PC-9 (cell line): ENCODE results near the gene HES1. TPM values are rescaled to one million over a fixed set of nuclear protein-coding genes. Genes with fewer than 3 reads are reported as not detected.

Source experiments
- BruUV-seq: library from RNA; stranded (reverse); fragments of 400-500 nt; replicated peaks from 2 replicates; lab custom pipeline; 2021; lab: Mats Ljungman, UMichigan
- CTCF ChIA-PET: fragments of 300-600 bp; sonication (Branson Sonifier 250); formaldehyde crosslinking; loops from one replicate; lab custom pipeline; 2022; ENCODE audit warnings: antibody characterized with exemption; lab: Charles Lee
- POLR2A ChIA-PET: fragments of 300-600 bp; sonication (Branson Sonifier 250); formaldehyde crosslinking; loops from one replicate; lab custom pipeline; 2022; ENCODE audit warnings: antibody characterized with exemption; ENCODE audit not compliant: unreplicated experiment; lab: Charles Lee
- DNase-seq, 2 experiments: peaks; one replicate each; pipeline versions ENCODE4 v3.0.0 to v3.0.0-alpha.2; 2015 to 2022; ENCODE audit warnings: mixed read lengths in 1 of 2
- H2AFZ ChIP-seq: fragments of 200-600 bp; sonication (generic); 2 replicates; pipeline ENCODE4 v1.8.1; 2017; ENCODE audit warnings: antibody characterized with exemption
- H3F3A ChIP-seq: fragments of 200-600 bp; sonication (generic); 2 replicates; pipeline ENCODE4 v1.8.1; 2017; ENCODE audit warnings: antibody characterized with exemption, mild to moderate bottlenecking, low read depth; ENCODE audit not compliant: insufficient read depth
- H3K27ac ChIP-seq: fragments of 200-600 bp; sonication (generic); 2 replicates; pipeline ENCODE4 v1.6.1; 2016; ENCODE audit warnings: mixed run types
- H3K27me3 ChIP-seq: fragments of 200-600 bp; sonication (generic); 2 replicates; pipeline ENCODE4 v1.6.1; 2016; ENCODE audit warnings: low read depth, mixed run types; ENCODE audit not compliant: insufficient read depth
- H3K36me3 ChIP-seq: fragments of 200-600 bp; sonication (generic); 2 replicates; pipeline ENCODE4 v1.6.1; 2016; ENCODE audit warnings: low read depth, mixed run types
- H3K4me1 ChIP-seq: fragments of 200-600 bp; sonication (generic); replicated peaks from 2 replicates; pipeline ENCODE4 v1.6.1; 2016; ENCODE audit warnings: mixed run types; ENCODE audit not compliant: insufficient read depth
- H3K4me2 ChIP-seq: fragments of 200-600 bp; sonication (generic); 2 replicates; pipeline ENCODE4 v1.6.1; 2017; ENCODE audit warnings: mixed run types
- H3K4me3 ChIP-seq: fragments of 200-600 bp; sonication (generic); 2 replicates; pipeline ENCODE4 v1.6.1; 2016; ENCODE audit warnings: mixed run types
- H3K79me2 ChIP-seq: fragments of 200-600 bp; sonication (generic); 2 replicates; pipeline ENCODE4 v1.6.1; 2017; ENCODE audit warnings: low read depth, mixed run types
- H3K9me2 ChIP-seq: fragments of 200-600 bp; sonication (generic); 2 replicates; pipeline ENCODE4 v1.8.1; 2017; ENCODE audit warnings: mild to moderate bottlenecking; ENCODE audit not compliant: insufficient read depth
- H3K9me3 ChIP-seq: fragments of 200-600 bp; sonication (generic); 2 replicates; pipeline ENCODE4 v1.8.1; 2016; ENCODE audit warnings: low read depth; ENCODE audit not compliant: insufficient read depth
- H4K20me1 ChIP-seq: fragments of 200-600 bp; sonication (generic); 2 replicates; pipeline ENCODE4 v1.8.1; 2017; ENCODE audit not compliant: insufficient read depth
- EZH2 ChIP-seq: fragments of 200-600 bp; sonication (generic); IDR thresholded peaks from 2 replicates; pipeline ENCODE4 v1.8.0; 2017; ENCODE audit warnings: antibody characterized with exemption, low read depth
- intact Hi-C: fragments of 100-400 bp; cut with micrococcal nuclease; formaldehyde crosslinking; loops from one replicate; pipeline ENCODE4 v1.10.0; 2022; ENCODE audit not compliant: unreplicated experiment
- total RNA-seq: library from RNA; stranded (reverse); gene quantifications from 2 replicates; pipeline ENCODE4 v1.2.3, GENCODE V29; 2021
- TF ChIP-seq, protein P1 (sequence below): fragments of 200-600 bp; sonication (generic); conservative IDR thresholded peaks from 2 replicates; pipeline ENCODE4 v1.6.1; 2017; ENCODE audit warnings: mixed run types, antibody characterized with exemption, mild to moderate bottlenecking, moderate library complexity

HES1 gene
- total RNA-seq, 1 experiment from 2014 or later = 66.5 TPM

DNA sequence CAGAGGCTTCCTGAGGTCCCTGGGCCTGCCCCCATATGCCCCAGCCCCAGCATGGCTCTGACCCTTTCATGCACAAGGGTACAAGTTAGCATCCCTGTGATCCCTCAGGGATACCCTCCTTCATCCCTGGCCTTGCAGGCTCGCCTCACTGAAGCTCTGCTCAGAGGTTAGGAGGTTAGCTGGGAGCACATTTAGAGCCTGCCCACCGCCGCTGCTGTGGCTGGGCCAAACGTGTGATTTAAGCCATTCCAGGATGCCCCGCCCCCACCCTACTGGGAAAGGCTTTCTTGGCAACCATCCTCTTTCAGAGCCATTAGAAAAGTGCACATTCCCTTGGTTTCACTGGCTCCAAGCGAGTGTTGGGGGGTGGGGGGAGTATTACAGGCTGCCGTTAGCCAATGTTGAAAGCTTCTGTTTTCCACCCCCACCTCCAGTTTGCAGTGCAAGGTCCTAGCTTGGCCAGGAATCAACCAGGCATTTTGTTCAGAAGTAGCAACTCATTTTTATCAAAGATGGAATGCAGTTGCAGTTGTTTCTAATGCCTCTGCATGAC is 6.3 kb upstream of the HES1 start:
- no peaks in the 10 kb centered on the region for H3K9me3 ChIP-seq
- H4K20me1 ChIP-seq = no peaks in the 10 kb centered on the region
- H3K4me1 ChIP-seq = peaks cover 52% of the 10 kb centered on the region
- no peaks in the 10 kb centered on the region for H3K27me3 ChIP-seq
- DNase-seq = no peak
- no peaks in the 10 kb centered on the region for H3K9me2 ChIP-seq
- intact Hi-C loops = loop anchor here (5.0 kb wide), 2 partner anchors 202 to 537 kb away; partner anchors contain the start of gene OPA1
- BruUV-seq = no TSS peak
- peaks cover 7% of the 10 kb centered on the region; the same call in 1 of the 2 replicates for H3K79me2 ChIP-seq
- POLR2A ChIA-PET = no interaction called here
- H3K4me2 ChIP-seq = peak overlapping the region; percentile 74
- no peak overlapping the region for H3K27ac ChIP-seq
- no peak overlapping the region for H3K4me3 ChIP-seq
- CTCF ChIA-PET = interaction anchor here (0.6 to 1.9 kb wide), 3 partner anchors 27 to 349 kb away, joined by 4 to 18 read pairs (median 5); no protein-coding TSS in a partner anchor
- H2AFZ ChIP-seq = no peak overlapping the region
- TF ChIP-seq, protein P1, sequence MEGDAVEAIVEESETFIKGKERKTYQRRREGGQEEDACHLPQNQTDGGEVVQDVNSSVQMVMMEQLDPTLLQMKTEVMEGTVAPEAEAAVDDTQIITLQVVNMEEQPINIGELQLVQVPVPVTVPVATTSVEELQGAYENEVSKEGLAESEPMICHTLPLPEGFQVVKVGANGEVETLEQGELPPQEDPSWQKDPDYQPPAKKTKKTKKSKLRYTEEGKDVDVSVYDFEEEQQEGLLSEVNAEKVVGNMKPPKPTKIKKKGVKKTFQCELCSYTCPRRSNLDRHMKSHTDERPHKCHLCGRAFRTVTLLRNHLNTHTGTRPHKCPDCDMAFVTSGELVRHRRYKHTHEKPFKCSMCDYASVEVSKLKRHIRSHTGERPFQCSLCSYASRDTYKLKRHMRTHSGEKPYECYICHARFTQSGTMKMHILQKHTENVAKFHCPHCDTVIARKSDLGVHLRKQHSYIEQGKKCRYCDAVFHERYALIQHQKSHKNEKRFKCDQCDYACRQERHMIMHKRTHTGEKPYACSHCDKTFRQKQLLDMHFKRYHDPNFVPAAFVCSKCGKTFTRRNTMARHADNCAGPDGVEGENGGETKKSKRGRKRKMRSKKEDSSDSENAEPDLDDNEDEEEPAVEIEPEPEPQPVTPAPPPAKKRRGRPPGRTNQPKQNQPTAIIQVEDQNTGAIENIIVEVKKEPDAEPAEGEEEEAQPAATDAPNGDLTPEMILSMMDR = no peak
- no peak for TF ChIP-seq EZH2
- H3K36me3 ChIP-seq = no peaks in the 10 kb centered on the region
- peaks cover 47% of the 10 kb centered on the region for H3F3A ChIP-seq

DNA sequence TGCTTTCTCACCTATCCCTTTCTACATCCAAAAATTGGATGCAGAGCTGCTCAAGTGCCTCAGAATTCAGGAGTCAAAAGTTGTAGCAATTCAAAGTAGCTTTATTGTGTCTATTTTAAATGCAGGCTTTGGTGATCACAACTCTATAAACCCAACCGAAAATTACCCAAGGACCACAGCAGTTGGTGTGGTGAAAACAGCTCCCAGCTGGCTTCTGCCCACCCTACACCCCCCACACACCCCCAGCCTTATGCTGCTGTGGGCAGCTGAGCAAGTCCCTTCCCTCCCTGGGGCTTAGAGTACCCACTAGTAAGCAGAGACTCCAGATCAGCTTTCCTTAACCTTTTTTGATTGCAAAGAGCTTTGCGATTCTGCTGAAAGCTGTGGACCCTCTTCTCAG is 5.8 kb upstream of the HES1 start:
- H3K9me3 ChIP-seq = no peaks in the 10 kb centered on the region
- intact Hi-C loops = loop anchor here (5.0 kb wide), 2 partner anchors 203 to 538 kb away; partner anchors contain the start of gene OPA1
- peaks cover 7% of the 10 kb centered on the region; the same call in 1 of the 2 replicates for H3K79me2 ChIP-seq
- H3K4me2 ChIP-seq = peak overlapping the region; percentile 74
- H3K4me3 ChIP-seq = peak overlapping the region; percentile 26; the same call in 1 of the 2 replicates
- H3K36me3 ChIP-seq = no peaks in the 10 kb centered on the region
- peaks cover 54% of the 10 kb centered on the region for H3K4me1 ChIP-seq
- ChIA-PET CTCF (interaction anchor here (0.6 to 1.9 kb wide), 3 partner anchors 27 to 349 kb away, joined by 4 to 18 read pairs (median 5); no protein-coding TSS in a partner anchor), POLR2A (interaction anchor here (0.6 to 1.3 kb wide), 4 partner anchors 11 to 313 kb away, joined by 3 to 49 read pairs (median 5); no protein-coding TSS in a partner anchor)
- no peak for TF ChIP-seq EZH2
- TF ChIP-seq, protein P1 = no peak
- DNase-seq = no peak
- no peaks in the 10 kb centered on the region for H3K9me2 ChIP-seq
- no TSS peak for BruUV-seq
- no peaks in the 10 kb centered on the region for H3K27me3 ChIP-seq
- peaks cover 49% of the 10 kb centered on the region for H3F3A ChIP-seq
- peak overlapping the region; percentile 81 for H3K27ac ChIP-seq
- no peak overlapping the region for H2AFZ ChIP-seq
- no peaks in the 10 kb centered on the region for H4K20me1 ChIP-seq

DNA sequence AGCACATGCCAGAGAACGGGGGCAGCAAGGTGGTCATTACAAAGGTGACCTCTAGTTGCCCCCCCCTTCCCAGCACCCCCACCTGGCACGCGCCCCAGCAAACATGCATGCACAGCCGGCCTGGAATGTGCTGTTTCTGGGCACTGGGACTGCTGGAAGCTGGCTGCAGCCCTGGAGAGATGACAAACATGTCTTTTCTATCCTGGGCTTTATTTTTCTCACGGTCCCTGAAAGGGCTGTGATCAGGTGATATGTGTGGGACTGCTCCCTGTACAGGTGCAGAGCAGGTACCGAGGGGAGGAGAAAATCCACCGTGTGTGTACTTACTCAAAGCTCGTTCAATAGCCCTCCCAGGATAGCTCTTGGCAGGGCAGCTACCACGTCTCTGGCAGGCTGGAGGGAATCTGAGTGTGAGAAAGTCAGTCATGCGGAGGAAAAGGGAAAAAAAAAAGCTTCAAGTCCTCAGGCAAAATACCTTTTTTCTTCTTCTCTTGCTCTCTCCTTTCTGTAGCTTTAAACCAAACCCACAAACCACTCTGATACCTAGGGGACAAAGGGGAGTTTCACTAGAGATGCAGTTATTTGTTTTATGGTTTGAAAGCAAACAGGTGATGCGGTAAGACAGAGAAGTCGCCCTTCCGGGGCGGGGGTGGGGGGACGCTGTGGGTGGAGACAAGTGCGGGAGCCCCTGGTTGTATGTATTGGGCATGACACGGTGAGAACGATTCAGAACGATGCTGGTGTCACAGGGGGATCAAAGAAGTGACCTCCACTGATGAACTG is 5.0 kb upstream of the HES1 start:
- Histone ChIP-seq H3K9me3 (no peaks in the 10 kb centered on the region), H3K9me2 (no peaks in the 10 kb centered on the region), H3K4me3 (peak overlapping the region; percentile 26; the same call in 1 of the 2 replicates), H2AFZ (no peak overlapping the region), H3K27ac (peak overlapping the region; percentile 81), H3K27me3 (no peaks in the 10 kb centered on the region), H3K4me2 (peak overlapping the region; percentile 86), H4K20me1 (no peaks in the 10 kb centered on the region), H3F3A (peaks cover 53% of the 10 kb centered on the region), H3K36me3 (no peaks in the 10 kb centered on the region), H3K4me1 (peaks cover 58% of the 10 kb centered on the region), H3K79me2 (peaks cover 7% of the 10 kb centered on the region)
- CTCF ChIA-PET = interaction anchor here (0.6 to 1.9 kb wide), 12 partner anchors 26 to 1318 kb away, joined by 3 to 17 read pairs (median 8); no protein-coding TSS in a partner anchor
- POLR2A ChIA-PET = interaction anchor here (0.5 to 1.3 kb wide), 25 partner anchors 9 to 878 kb away, joined by 3 to 68 read pairs (median 7); no protein-coding TSS in a partner anchor
- TF ChIP-seq, protein P1 = no peak
- TF ChIP-seq EZH2 = no peak
- peak; percentile 82 to 100 for DNase-seq
- BruUV-seq = no TSS peak
- intact Hi-C loops = loop anchor here (1.0 to 5.0 kb wide), 4 partner anchors 19 to 539 kb away; partner anchors contain the start of gene OPA1
